Measurements from ENCODE around the gene PIK3CD. TPM values are rescaled to one million over a fixed set of nuclear protein-coding genes. Genes with fewer than 3 reads are reported as not detected.

The PIK3CD gene
- total and polyA plus RNA-seq, 2 of the 8 experiments (the other 6 are each of a cell fraction or from before 2014, with no cell fraction given), result 20.6 to 24.1 TPM

GRCh38 chr1:9643351-9644256 is 7.9 kb upstream of the PIK3CD start (continued):
- TF ChIP-seq CHD7 (IDR thresholded peaks at IDR 0.05; ENCODE audit: insufficient replicate concordance, low read length) (no peak), SP1 (IDR thresholded peaks at IDR 0.05; ENCODE audit: low read depth, low read length) (no peak), POLR2AphosphoS5 (IDR thresholded peaks at IDR 0.05; ENCODE audit: low read depth, low read length) (no peak), BRCA1 (IDR thresholded peaks at IDR 0.05; ENCODE audit: low read depth, low read length) (no peak), KDM1A (IDR thresholded peaks at IDR 0.05; ENCODE audit: borderline replicate concordance, low read length) (no peak), TCF12 (IDR thresholded peaks at IDR 0.05; ENCODE audit: low read depth, low read length) (no peak), EGR1 (IDR thresholded peaks at IDR 0.05; ENCODE audit: borderline replicate concordance, low read depth, low read length) (no peak), ZNF274 (IDR thresholded peaks at IDR 0.05; ENCODE audit: borderline replicate concordance, extremely low read depth, low read length) (no peak)

All from H1 (cell line).